Left lung (tissue), 10 donors: ENCODE results near the gene SYP. TPM values are rescaled to one million over a fixed set of nuclear protein-coding genes. Genes with fewer than 3 reads are reported as not detected.

ENCODE experiments used
- ATAC-seq: fragments of 200-7000 bp; cut with Tn5 transposase; one replicate; pipeline ENCODE4 v1.9.1; 2020; ENCODE audit warnings: moderate library complexity
- DNase-seq, 4 donors: peaks; one replicate each; pipeline ENCODE4 v3.0.0-alpha.2; 2013 to 2020
- H3K27ac ChIP-seq, 2 donors: fragments of 200-600 bp; sonication (generic) in 1 of 2; one replicate each; pipeline versions ENCODE4 v1.5.0 to v1.8.0; 2020 to 2021
- H3K27me3 ChIP-seq, 2 donors: fragments of 200-600 bp; sonication (generic) in 1 of 2; one replicate each; pipeline versions ENCODE4 v1.5.0 to v1.8.0; 2020 to 2021
- H3K36me3 ChIP-seq, 2 donors: fragments of 200-600 bp; sonication (generic) in 1 of 2; one replicate each; pipeline versions ENCODE4 v1.5.0 to v1.8.0; 2020 to 2021
- H3K4me1 ChIP-seq, 2 donors: fragments of 200-600 bp; one replicate each; pipeline ENCODE4 v1.8.0; 2021
- H3K4me3 ChIP-seq, 2 donors: fragments of 200-600 bp; sonication (generic) in 1 of 2; one replicate each; pipeline versions ENCODE4 v1.5.0 to v1.8.0; 2020 to 2021; ENCODE audit warnings: mild to moderate bottlenecking in 1 of 2
- H3K9me3 ChIP-seq, 2 donors: fragments of 200-600 bp; sonication (generic) in 1 of 2; one replicate each; pipeline versions ENCODE4 v1.5.0 to v1.8.0; 2020 to 2021
- intact Hi-C, 2 donors: fragments of 100-400 bp; cut with DNase I; formaldehyde crosslinking; loops; one replicate each; pipeline versions ENCODE4 v1.11.2 to v1.14.2; 2022
- polyA plus RNA-seq, 6 donors: library from polyadenylated mRNA; unstranded; fragments of 120-200 nt; gene quantifications; one replicate each; pipeline ENCODE4 v1.2.1, GENCODE V29; 2013; ENCODE audit not compliant: insufficient read length in 6 of 6
- total RNA-seq, 2 donors: library from RNA; stranded (reverse); fragmentation: NEBNext Ultra II Directional; extraction: Animal tissue kit (Norgen Biotek cat#: 25700); gene quantifications; one replicate each; pipeline ENCODE4 v1.2.1, GENCODE V29; 2021
- TF ChIP-seq, protein P1 (sequence below), 2 donors: fragments of 200-600 bp; sonication (generic) in 1 of 2; IDR thresholded peaks; one replicate each; pipeline versions ENCODE4 v1.5.0 to v1.8.0; 2021; ENCODE audit warnings: antibody characterized with exemption in 2 of 2
- donor health status: DM: no; HTN: yes; CAD: no.
- donor health status: DM: no; HTN: no; CAD: no.

The SYP gene
- total and polyA plus RNA-seq, 8 donors = 2.1 to 4.2 (median 3.0) TPM

GRCh38 chrX:49225858-49226257 is 25.9 kb upstream of the SYP start:
- TF ChIP-seq, protein P1, sequence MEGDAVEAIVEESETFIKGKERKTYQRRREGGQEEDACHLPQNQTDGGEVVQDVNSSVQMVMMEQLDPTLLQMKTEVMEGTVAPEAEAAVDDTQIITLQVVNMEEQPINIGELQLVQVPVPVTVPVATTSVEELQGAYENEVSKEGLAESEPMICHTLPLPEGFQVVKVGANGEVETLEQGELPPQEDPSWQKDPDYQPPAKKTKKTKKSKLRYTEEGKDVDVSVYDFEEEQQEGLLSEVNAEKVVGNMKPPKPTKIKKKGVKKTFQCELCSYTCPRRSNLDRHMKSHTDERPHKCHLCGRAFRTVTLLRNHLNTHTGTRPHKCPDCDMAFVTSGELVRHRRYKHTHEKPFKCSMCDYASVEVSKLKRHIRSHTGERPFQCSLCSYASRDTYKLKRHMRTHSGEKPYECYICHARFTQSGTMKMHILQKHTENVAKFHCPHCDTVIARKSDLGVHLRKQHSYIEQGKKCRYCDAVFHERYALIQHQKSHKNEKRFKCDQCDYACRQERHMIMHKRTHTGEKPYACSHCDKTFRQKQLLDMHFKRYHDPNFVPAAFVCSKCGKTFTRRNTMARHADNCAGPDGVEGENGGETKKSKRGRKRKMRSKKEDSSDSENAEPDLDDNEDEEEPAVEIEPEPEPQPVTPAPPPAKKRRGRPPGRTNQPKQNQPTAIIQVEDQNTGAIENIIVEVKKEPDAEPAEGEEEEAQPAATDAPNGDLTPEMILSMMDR (IDR thresholded peaks at IDR 0.05) = no peak
- Histone ChIP-seq H3K9me3 (no peaks in the 10 kb centered on the region), H3K4me1 (no peaks in the 10 kb centered on the region), H3K36me3 (no peaks in the 10 kb centered on the region), H3K27ac (no peak overlapping the region), H3K4me3 (no peak overlapping the region), H3K27me3 (no peaks in the 10 kb centered on the region)
- intact Hi-C loops = no loop called here
- ATAC-seq (no peak), DNase-seq (no peak)

DNA sequence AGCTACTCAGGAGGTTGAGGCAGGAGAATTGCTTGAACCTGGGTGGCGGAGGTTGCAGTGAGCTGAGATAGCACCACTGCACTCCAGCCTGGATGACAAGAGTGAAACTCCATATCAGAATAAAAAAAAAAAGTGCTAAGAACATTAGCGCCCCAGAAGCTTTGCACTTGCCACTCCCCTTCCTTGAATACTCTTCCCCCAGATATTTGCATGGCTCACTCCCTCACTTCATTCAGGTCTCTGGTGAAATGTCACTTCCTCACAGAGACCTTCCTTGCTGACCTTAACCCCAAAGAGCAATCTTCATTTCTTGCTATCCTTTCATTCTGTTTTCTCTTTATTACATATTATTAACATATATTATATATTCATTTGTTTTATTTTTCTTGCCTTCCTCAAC is 21.9 kb upstream of the SYP start:
- intact Hi-C loops = no loop called here
- Histone ChIP-seq H3K4me1 (no peaks in the 10 kb centered on the region), H3K36me3 (no peaks in the 10 kb centered on the region), H3K4me3 (no peak overlapping the region), H3K27ac (no peak overlapping the region), H3K9me3 (no peaks in the 10 kb centered on the region), H3K27me3 (no peaks in the 10 kb centered on the region)
- no peak for DNase-seq
- TF ChIP-seq, protein P1 (IDR thresholded peaks at IDR 0.05) = no peak
- no peak for ATAC-seq

- Histone ChIP-seq H3K27me3 (no peaks in the 10 kb centered on the region), H3K27ac (no peak overlapping the region), H3K9me3 (no peaks in the 10 kb centered on the region), H3K4me3 (no peak overlapping the region), H3K36me3 (no peaks in the 10 kb centered on the region), H3K4me1 (no peaks in the 10 kb centered on the region)
- DNase-seq (no peak), ATAC-seq (no peak)
- intact Hi-C loops = no loop called here
- TF ChIP-seq, protein P1 (IDR thresholded peaks at IDR 0.05) = no peak
These were observed 20.1 kb upstream of the SYP start for GRCh38 chrX:49220100-49220499.

DNA sequence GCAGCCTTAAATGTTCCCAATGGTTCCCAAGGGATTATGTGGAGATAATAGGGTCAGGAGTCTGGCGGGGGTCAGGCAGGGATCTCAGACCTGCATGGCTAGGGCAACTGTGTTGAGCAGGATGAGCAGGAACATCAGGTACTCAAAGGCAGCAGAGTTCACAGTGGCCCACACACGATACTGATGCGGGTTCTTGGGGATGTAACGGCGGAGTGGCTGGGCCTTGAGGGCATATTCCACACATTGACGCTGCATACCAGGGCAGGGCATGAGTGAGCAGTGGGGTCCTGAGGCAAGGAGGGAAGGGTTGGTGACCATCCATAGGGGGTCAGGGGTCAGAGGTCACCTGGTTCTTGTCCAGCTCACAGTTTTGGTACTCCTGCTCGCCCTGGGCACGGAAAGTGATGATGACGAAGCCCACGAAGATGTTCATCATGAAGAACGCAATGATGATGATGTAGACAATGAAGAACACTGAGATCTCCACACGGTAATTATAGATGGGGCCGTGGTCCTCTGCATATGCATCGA is 15.1 kb upstream of the SYP start:
- Histone ChIP-seq H3K4me3 (no peak overlapping the region), H3K9me3 (no peaks in the 10 kb centered on the region), H3K27me3 (no peaks in the 10 kb centered on the region), H3K27ac (no peak overlapping the region), H3K4me1 (no peaks in the 10 kb centered on the region), H3K36me3 (no peaks in the 10 kb centered on the region)
- ATAC-seq (no peak), DNase-seq (no peak)
- intact Hi-C loops = no loop called here
- TF ChIP-seq, protein P1 (IDR thresholded peaks at IDR 0.05) = no peak

DNA sequence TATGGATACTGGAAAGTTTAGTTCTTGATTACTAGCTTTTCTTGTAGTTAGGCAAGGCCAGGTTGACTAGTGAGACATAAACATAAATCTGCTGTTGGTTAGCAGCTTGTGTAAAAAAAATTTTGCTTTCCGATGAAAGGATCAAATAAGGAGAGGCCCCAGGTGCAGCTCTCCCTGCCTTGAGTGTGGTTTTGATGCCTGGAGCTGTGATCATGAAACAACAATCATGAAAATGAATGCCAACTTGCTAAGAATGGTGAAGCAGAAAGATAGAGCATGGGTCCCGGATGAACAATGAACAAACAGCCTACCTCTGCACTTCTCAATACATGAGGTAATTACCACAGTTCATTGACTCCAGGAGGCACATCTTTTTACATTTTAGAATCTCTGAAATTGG is 14.4 kb upstream of the SYP start:
- H3K9me3 ChIP-seq = no peaks in the 10 kb centered on the region
- no peak overlapping the region for H3K4me3 ChIP-seq
- no peak overlapping the region for H3K27ac ChIP-seq
- ATAC-seq (no peak), DNase-seq (no peak)
- TF ChIP-seq, protein P1 (IDR thresholded peaks at IDR 0.05) = no peak
- H3K4me1 ChIP-seq = no peaks in the 10 kb centered on the region
- H3K36me3 ChIP-seq = no peaks in the 10 kb centered on the region
- intact Hi-C loops = no loop called here
- H3K27me3 ChIP-seq = no peaks in the 10 kb centered on the region
